Adipocyte (in vitro differentiated cells): Measurements from ENCODE around the gene CIRBP.

Experiments
- DNase-seq: peaks from one replicate; pipeline ENCODE4 v3.0.0-alpha.2; 2015; ENCODE audit warnings: low read depth
- H3K27me3 ChIP-seq: replicated peaks from 2 replicates; pipeline ENCODE4 v1.7.0; 2013; ENCODE audit warnings: mild to moderate bottlenecking, low read length, moderate library complexity; ENCODE audit not compliant: control insufficient read depth, insufficient read depth
- H3K36me3 ChIP-seq: 2 replicates; pipeline ENCODE4 v1.7.0; 2013; ENCODE audit warnings: low read length, mild to moderate bottlenecking, moderate library complexity; ENCODE audit not compliant: control insufficient read depth, insufficient read depth, severe bottlenecking
- H3K4me1 ChIP-seq: 2 replicates; pipeline ENCODE4 v1.7.0; 2013; ENCODE audit warnings: mild to moderate bottlenecking, low read length, moderate library complexity; ENCODE audit not compliant: control insufficient read depth, insufficient read depth
- H3K4me3 ChIP-seq: 2 replicates; pipeline ENCODE4 v1.7.0; 2013; ENCODE audit warnings: mild to moderate bottlenecking, low read length, moderate library complexity
- H3K9ac ChIP-seq: 2 replicates; pipeline ENCODE4 v1.7.0; 2013; ENCODE audit warnings: mild to moderate bottlenecking, low read length, moderate library complexity
- H3K9me3 ChIP-seq: 2 replicates; pipeline ENCODE4 v1.7.0; 2013; ENCODE audit warnings: mild to moderate bottlenecking, low read length, moderate library complexity; ENCODE audit not compliant: control insufficient read depth

Gene CIRBP

GRCh38 chr19:1275260-1275975, 6.3 kb downstream of the CIRBP start, which contains the start of gene FAM174C:
FAM174C (plus strand) TSS chr19:1275530; CDS start chr19:1275550, 20 bp downstream.
- Histone ChIP-seq H3K9ac (peak within 1 kb of the TSS; percentile 93), H3K9me3 (no peaks in the 10 kb centered on the region), H3K4me1 (peaks cover 55% of the 10 kb centered on the region), H3K27me3 (no peaks in the 10 kb centered on the region), H3K36me3 (peaks cover 62% of the 10 kb centered on the region), H3K4me3 (peak within 1 kb of the TSS; percentile 88)
- DNase-seq, result peak; percentile 97

DNA sequence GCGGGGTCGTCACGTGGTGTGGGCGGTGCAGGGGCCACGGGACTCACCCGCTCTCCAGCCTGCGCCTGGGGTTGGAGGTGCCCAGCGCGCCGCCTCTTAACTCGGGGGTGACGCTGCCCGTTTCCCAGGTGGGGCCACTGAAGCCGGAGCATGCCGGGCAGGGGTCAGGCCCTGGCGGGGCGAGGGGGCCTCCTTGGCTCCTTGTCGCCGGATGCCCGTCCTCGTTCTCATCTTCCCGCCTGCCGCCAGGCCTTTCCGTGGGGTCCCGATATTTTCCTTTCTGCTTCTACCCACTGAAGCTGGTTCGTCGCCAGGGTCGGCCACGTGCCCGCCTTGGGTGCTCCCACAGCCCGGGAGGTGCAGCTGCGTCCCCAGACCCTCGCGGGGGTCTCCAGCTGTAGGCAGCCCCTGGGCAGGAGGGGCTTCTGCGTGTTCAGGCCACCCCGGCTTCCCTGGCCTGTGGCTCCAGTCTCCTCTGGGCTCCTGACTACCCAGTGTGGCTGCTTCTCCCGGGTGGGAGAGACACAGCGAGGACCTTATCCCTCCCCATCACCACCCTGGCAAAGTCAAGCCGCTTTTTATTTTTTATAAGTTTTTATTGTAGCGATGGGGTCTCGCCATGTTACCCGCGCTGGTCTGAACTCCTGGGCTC, 7.0 kb downstream of the CIRBP start:
- Histone ChIP-seq H3K27me3 (no peaks in the 10 kb centered on the region), H3K36me3 (peaks cover 57% of the 10 kb centered on the region), H3K9ac (peak overlapping the region; percentile 93), H3K9me3 (no peaks in the 10 kb centered on the region), H3K4me1 (peaks cover 48% of the 10 kb centered on the region), H3K4me3 (peak overlapping the region; percentile 88)
- DNase-seq, result no peak

GRCh38 chr19:1276628-1277022, 7.5 kb downstream of the CIRBP start:
- Histone ChIP-seq H3K9me3 (no peaks in the 10 kb centered on the region), H3K36me3 (peaks cover 51% of the 10 kb centered on the region), H3K9ac (peak overlapping the region; percentile 93), H3K4me3 (peak overlapping the region; percentile 88), H3K27me3 (no peaks in the 10 kb centered on the region), H3K4me1 (peaks cover 43% of the 10 kb centered on the region)
- DNase-seq, result no peak

DNA sequence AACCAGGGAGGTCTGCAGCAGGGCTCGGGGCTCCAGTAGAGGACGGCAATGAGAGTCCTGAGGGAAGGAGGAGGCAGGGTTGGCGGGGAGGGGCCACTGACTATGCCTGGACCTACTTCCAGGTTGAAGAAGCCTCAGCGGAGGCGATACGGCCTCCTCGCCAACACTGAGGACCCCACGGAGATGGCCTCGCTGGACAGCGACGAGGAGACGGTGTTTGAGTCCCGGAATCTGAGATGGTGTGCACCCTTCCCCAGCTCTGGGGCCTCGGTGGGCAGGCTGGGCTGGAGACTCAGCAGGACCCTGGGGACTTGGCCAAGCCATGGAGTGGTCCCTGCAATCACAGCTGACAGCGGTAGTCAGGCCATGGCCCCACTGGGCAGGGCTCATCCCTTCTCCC, 7.9 kb downstream of the CIRBP start:
- no peaks in the 10 kb centered on the region for H3K27me3 ChIP-seq
- DNase-seq, result no peak
- peaks cover 38% of the 10 kb centered on the region for H3K4me1 ChIP-seq
- H3K9me3 ChIP-seq, result no peaks in the 10 kb centered on the region
- H3K36me3 ChIP-seq, result peaks cover 47% of the 10 kb centered on the region
- H3K4me3 ChIP-seq, result no peak overlapping the region
- H3K9ac ChIP-seq, result peak overlapping the region; percentile 93

DNA sequence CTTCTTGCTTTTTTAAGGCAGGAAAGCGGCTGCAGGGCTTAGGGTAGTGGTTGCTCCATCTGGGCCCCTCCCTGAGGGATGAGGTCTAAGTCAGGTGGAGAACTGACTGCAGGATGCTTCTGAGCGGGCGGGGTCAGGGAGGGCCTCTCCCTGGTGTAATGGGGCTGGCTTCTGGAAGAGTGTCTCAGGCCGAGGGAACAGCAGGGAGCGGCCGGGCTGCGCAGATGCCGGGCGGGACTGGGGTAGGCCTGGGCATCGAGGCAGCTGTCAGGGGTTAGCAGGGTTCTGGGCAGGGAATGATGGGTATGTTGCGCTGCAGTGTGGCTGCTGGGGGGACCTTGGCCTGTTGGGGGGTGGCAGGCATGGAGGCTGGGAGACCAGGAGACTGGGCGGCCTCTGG, 8.9 kb downstream of the CIRBP start:
- H3K9ac ChIP-seq, result no peak overlapping the region
- peaks cover 2% of the 10 kb centered on the region for H3K27me3 ChIP-seq
- peaks cover 29% of the 10 kb centered on the region for H3K4me1 ChIP-seq
- no peak overlapping the region for H3K4me3 ChIP-seq
- DNase-seq, result no peak
- peaks cover 37% of the 10 kb centered on the region for H3K36me3 ChIP-seq
- H3K9me3 ChIP-seq, result no peaks in the 10 kb centered on the region

- no peak for DNase-seq
- peaks cover 20% of the 10 kb centered on the region for H3K4me1 ChIP-seq
- no peak overlapping the region for H3K9ac ChIP-seq
- peaks cover 28% of the 10 kb centered on the region for H3K36me3 ChIP-seq
- H3K9me3 ChIP-seq, result no peaks in the 10 kb centered on the region
- peaks cover 10% of the 10 kb centered on the region for H3K27me3 ChIP-seq
- H3K4me3 ChIP-seq, result no peak overlapping the region
Observed at GRCh38 chr19:1278713-1279660, 9.9 kb downstream of the CIRBP start.

DNA sequence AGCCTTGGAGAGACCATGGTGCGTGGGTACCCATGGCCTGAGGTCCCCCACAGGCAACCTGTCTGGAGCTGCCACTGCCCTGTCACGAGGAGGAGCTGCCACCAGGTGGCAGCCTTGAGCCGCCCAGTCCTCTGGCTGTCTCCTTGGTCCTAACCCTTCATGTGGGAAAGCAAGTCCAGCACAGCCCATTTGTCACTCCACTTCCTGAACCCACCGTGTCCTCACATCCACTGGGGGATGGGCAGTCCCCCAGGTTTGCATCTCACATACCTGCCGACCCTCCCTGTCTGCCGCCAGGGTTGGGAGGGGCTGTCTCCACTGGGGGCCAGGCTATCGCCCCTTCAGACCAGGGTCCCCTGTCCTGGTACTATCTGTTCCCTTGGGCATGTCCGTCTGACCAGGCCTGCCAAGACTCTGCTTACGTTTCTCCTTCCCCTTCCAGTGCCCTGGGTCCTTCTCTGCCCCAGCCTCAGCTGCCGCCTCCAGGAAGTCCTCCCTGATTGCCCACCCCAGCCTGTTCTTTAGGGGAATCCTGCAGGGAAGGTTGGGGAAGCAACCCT, 10.7 kb downstream of the CIRBP start:
- Histone ChIP-seq H3K36me3 (peaks cover 19% of the 10 kb centered on the region), H3K4me3 (no peak overlapping the region), H3K9ac (no peak overlapping the region), H3K4me1 (peaks cover 11% of the 10 kb centered on the region), H3K9me3 (no peaks in the 10 kb centered on the region), H3K27me3 (peaks cover 19% of the 10 kb centered on the region)
- peak; percentile 89 for DNase-seq

DNA sequence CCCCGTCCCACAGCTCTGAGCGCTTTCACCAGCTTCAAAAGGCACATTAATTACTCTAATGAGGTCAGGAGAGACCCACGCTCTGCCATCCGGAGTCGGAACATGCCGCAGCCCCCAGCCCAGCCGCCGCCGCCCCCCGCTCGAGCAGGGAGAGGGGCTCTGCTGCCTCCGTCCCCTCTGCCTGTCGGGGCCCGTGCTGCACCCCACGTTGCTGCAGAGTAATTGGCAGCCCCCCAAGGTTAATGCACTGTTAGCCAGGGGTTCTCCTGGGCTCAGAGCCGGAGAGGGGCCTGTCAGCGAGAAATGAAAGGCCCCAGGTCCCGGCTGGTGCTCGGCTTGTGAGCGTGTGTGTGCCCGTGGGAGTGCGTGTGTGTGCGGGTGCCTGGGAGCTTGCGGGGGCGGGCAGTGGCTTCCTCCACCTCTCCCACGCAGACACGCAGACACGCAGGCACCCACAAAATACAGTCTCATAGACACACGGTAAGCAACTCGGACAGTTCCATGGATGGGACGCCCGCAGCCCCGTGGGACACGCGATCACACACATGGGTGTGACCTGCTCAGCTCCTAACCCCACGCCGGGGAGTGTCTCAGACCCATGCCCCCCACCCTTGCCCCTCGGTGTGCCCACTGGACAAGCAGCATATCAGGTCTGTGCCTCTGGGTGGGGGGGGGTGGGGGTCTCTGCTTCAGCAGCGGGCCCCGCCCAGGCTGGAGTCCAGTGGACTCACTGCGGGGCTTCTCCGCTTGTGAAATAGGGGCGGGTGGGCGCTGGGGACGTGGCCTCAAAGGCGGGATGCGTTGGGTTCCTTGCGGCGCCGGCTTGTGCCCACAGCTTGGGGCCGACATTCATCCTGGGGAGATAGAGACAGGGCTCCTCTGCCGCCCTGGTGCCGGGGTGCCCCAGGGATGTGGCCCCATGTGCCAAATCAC, 11.8 kb downstream of the CIRBP start:
- Histone ChIP-seq H3K36me3 (peaks cover 18% of the 10 kb centered on the region), H3K9ac (no peak overlapping the region), H3K4me3 (no peak overlapping the region), H3K4me1 (peaks cover 8% of the 10 kb centered on the region), H3K9me3 (no peaks in the 10 kb centered on the region), H3K27me3 (peaks cover 22% of the 10 kb centered on the region)
- DNase-seq, result no peak

GRCh38 chr19:1281569-1282287, 12.6 kb downstream of the CIRBP start:
- Histone ChIP-seq H3K4me1 (no peaks in the 10 kb centered on the region), H3K27me3 (peaks cover 26% of the 10 kb centered on the region), H3K9ac (no peak overlapping the region), H3K4me3 (no peak overlapping the region), H3K36me3 (peaks cover 18% of the 10 kb centered on the region), H3K9me3 (no peaks in the 10 kb centered on the region)
- DNase-seq, result no peak
